Measurements from ENCODE around the gene MRPL22.
"Not testable (repeated sequence)": the region's sequence is repeated elsewhere in the genome, so short reads cannot be mapped to it uniquely, and the experiment has no call there.

MRPL22 gene

GRCh38 chr5:154940772-154941620 lies at the start of gene MRPL22:
Gene MRPL22, plus strand, starts transcription at chr5:154941073. Its CDS starts 38 bp downstream, at chr5:154941111.
- peak; percentile 95 for DNase-seq (ENCODE audit: low spot score)

GRCh38 chr5:154892369-154892771 lies 48.5 kb upstream of the MRPL22 start:
- DNase-seq (ENCODE audit: low spot score): no peak

GRCh38 chr5:154893381-154893780 lies 47.5 kb upstream of the MRPL22 start:
- DNase-seq (ENCODE audit: low spot score): no peak

GRCh38 chr5:154895606-154896561 lies 45.0 kb upstream of the MRPL22 start:
- DNase-seq (ENCODE audit: low spot score): no peak

- no peak for DNase-seq (ENCODE audit: low spot score)
These were observed 44.2 kb upstream of the MRPL22 start for GRCh38 chr5:154896562-154897165.

GRCh38 chr5:154898210-154898609 lies 42.7 kb upstream of the MRPL22 start:
- DNase-seq (ENCODE audit: low spot score): no peak

GRCh38 chr5:154899151-154899816 lies 41.6 kb upstream of the MRPL22 start:
- DNase-seq (ENCODE audit: low spot score): no peak

- DNase-seq (ENCODE audit: low spot score): no peak
These were observed 40.8 kb upstream of the MRPL22 start for GRCh38 chr5:154900066-154900465.

GRCh38 chr5:154901276-154901675 lies 39.6 kb upstream of the MRPL22 start:
- DNase-seq (ENCODE audit: low spot score): no peak

- no peak for DNase-seq (ENCODE audit: low spot score)
These were observed 39.0 kb upstream of the MRPL22 start for GRCh38 chr5:154901913-154902312.

- DNase-seq (ENCODE audit: low spot score): not testable (repeated sequence)
These were observed 35.3 kb upstream of the MRPL22 start for GRCh38 chr5:154905601-154906000.

- no peak for DNase-seq (ENCODE audit: low spot score)
These were observed 24.0 kb upstream of the MRPL22 start for GRCh38 chr5:154916874-154917273.

GRCh38 chr5:154917757-154918156 lies 23.1 kb upstream of the MRPL22 start:
- DNase-seq (ENCODE audit: low spot score): no peak

GRCh38 chr5:154923441-154924430 lies 17.1 kb upstream of the MRPL22 start:
- no peak for DNase-seq (ENCODE audit: low spot score)

- DNase-seq (ENCODE audit: low spot score): no peak
These were observed 7.3 kb upstream of the MRPL22 start for GRCh38 chr5:154933537-154933936.

- no peak for DNase-seq (ENCODE audit: low spot score)
These were observed 6.0 kb upstream of the MRPL22 start for GRCh38 chr5:154934881-154935280.

GRCh38 chr5:154937186-154937717 lies 3.6 kb upstream of the MRPL22 start:
- no peak for DNase-seq (ENCODE audit: low spot score)

GRCh38 chr5:154937718-154938466 lies 3.0 kb upstream of the MRPL22 start, which contains the start of gene GEMIN5:
Gene GEMIN5, minus strand, starts transcription at chr5:154938211. Its CDS starts 78 bp downstream, at chr5:154938133.
- peak; percentile 89 for DNase-seq (ENCODE audit: low spot score)

GRCh38 chr5:154939387-154939786 lies 1.5 kb upstream of the MRPL22 start:
- not testable (repeated sequence) for DNase-seq (ENCODE audit: low spot score)

All from NAMALWA (cell line).